Sigmoid colon (tissue), 7 donors: Measurements from ENCODE around the gene SP140L. TPM values are rescaled to one million over a fixed set of nuclear protein-coding genes. Genes with fewer than 3 reads are reported as not detected.

Experiments
- DNase-seq: peaks from one replicate; pipeline ENCODE4 v3.0.0-alpha.2; 2019
- H3K27ac ChIP-seq, 4 donors: fragments of 200-600 bp; sonication (generic); one replicate each; pipeline ENCODE4 v1.5.1; 2016 to 2019; ENCODE audit warnings: mild to moderate bottlenecking in 1 of 4
- H3K27me3 ChIP-seq, 3 donors: fragments of 200-600 bp; sonication (generic); one replicate each; pipeline ENCODE4 v1.5.1; 2019; ENCODE audit warnings: mild to moderate bottlenecking in 1 of 3
- H3K36me3 ChIP-seq, 4 donors: fragments of 200-600 bp; sonication (generic); one replicate each; pipeline ENCODE4 v1.5.1; 2016 to 2019
- H3K4me1 ChIP-seq, 4 donors: fragments of 200-600 bp; sonication (generic); one replicate each; pipeline ENCODE4 v1.5.1; 2017 to 2019
- H3K4me3 ChIP-seq, 4 donors: fragments of 200-600 bp; sonication (generic); one replicate each; pipeline ENCODE4 v1.5.1; 2017 to 2019; ENCODE audit warnings: mild to moderate bottlenecking in 2 of 4, moderate library complexity in 1 of 4
- H3K9me3 ChIP-seq, 4 donors: fragments of 200-600 bp in 3 of 4; sonication (generic) in 3 of 4; one replicate each; pipeline versions ENCODE4 v1.5.1 to v1.6.1; 2013 to 2019
- CTCF ChIP-seq, 4 experiments: fragments of 450-650 bp in 3 of 4; fragments of 200-600 bp in 1 of 4; IDR thresholded peaks; one replicate each; pipeline ENCODE4 v1.5.1; 2016 to 2019; ENCODE audit warnings: antibody characterized with exemption in 4 of 4, mild to moderate bottlenecking in 3 of 4, moderate library complexity in 2 of 4
- EP300 ChIP-seq, 4 donors: sonication (generic); formaldehyde crosslinking; IDR thresholded peaks; one replicate each; pipeline ENCODE4 v1.6.1; 2017; ENCODE audit warnings: antibody characterized with exemption in 4 of 4
- POLR2A ChIP-seq, 2 donors: fragments of 450-650 bp; IDR thresholded peaks; one replicate each; pipeline ENCODE4 v1.6.1; 2016; ENCODE audit warnings: antibody characterized with exemption in 2 of 2, mild to moderate bottlenecking in 2 of 2, moderate library complexity in 2 of 2
- POLR2AphosphoS5 ChIP-seq, 4 donors: sonication (generic); formaldehyde crosslinking; IDR thresholded peaks; one replicate each; pipeline ENCODE4 v1.6.1; 2017; ENCODE audit warnings: antibody characterized with exemption in 4 of 4
- WGBS, 2 donors: extraction: QIAGEN DNeasy Blood & Tissue Kit; methylation state at CpG; one replicate each; pipeline ENCODE4 v1.1.7; 2013; 5-methylcytosine and 5-hydroxymethylcytosine counted together
- intact Hi-C: fragments of 100-400 bp; cut with DNase I; formaldehyde crosslinking; loops from one replicate; pipeline ENCODE4 v1.15.1; 2023
- polyA plus RNA-seq, 3 donors: library from polyadenylated mRNA; stranded (reverse); fragments of 200-250 nt; gene quantifications; one replicate each; pipeline ENCODE4 v1.2.3, GENCODE V29; 2013
- total RNA-seq, 4 donors: library from RNA; depleted of rRNA; stranded (reverse); fragments of >200 nt; gene quantifications; one replicate each; pipeline ENCODE4 v1.1.0, GENCODE V29; 2016
- donor health status: healthy with polysubstance abuse.
- donor health status: Bipolar disorder and iron deficiency.
- donor health status: healthy.

Gene SP140L
- total and polyA plus RNA-seq, 7 donors: 4.3 to 28.2 (median 8.2) TPM

DNA sequence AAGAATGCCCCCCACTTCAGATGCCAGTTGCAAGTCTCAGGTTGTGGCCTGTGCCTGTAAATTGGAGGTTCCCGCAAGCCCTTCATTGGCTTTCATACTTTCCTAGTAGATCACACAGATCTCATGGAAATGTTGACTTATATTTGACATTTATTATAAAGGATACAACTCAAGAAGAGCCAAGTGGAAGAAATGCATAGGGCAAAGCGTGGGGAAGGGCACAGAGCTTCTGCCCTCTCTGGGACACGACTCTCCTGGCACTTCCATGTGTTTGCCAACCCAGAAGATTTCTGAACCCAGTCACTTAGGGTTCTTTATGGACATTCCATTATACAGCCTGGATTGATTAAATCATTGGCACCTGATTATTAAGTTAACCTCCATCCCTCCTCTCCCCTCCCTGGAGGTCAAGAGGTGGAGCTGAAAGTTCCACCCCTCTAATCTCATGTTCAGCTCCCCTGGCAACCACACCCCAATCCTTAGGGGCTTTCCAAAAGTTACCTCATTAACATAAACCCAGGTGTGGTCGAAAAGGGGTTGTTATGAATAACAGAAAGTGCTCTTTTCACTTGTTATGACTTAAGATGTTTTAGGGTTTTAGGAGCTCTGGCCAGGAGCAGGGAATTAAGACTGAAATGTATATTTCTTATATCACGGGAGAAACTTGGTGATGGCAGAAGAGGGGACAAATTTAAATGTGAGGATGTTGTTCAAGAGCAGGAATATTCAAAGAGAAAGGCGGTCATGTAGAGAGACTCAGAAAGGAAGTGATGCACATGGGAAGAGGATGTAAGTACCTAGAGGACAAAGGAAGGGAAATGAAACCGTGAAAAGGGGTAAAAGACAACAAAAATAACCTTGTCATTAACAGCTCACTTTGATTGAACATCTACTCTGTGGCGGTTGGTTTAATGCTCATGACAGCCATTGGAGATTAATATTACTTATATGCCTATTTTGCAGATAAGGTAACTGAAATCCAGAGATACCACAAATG lies 120.8 kb downstream of the SP140L start:
- Histone ChIP-seq H3K27me3 (no peaks in the 10 kb centered on the region), H3K27ac (peak overlapping the region in 1 of 4 donors; percentile 12), H3K9me3 (no peaks in the 10 kb centered on the region), H3K4me1 (no peaks in the 10 kb centered on the region), H3K4me3 (no peak overlapping the region), H3K36me3 (peaks cover 13 to 97% (median 38%) of the 10 kb centered on the region in 4 donors)
- no peak for DNase-seq
- no peak for TF ChIP-seq CTCF (IDR thresholded peaks at IDR 0.05)
- TF ChIP-seq POLR2A (IDR thresholded peaks at IDR 0.05): no peak
- TF ChIP-seq POLR2AphosphoS5 (IDR thresholded peaks at IDR 0.05): no peak
- TF ChIP-seq EP300 (IDR thresholded peaks at IDR 0.05): no peak
- 70 to 93% methylated on average over 8 of the region's 8 CpGs for WGBS, 2 donors
- intact Hi-C loops: no loop called here

- intact Hi-C loops: no loop called here
- H3K4me1 ChIP-seq: no peaks in the 10 kb centered on the region
- no peak overlapping the region for H3K4me3 ChIP-seq
- TF ChIP-seq EP300 (IDR thresholded peaks at IDR 0.05): no peak
- TF ChIP-seq POLR2AphosphoS5 (IDR thresholded peaks at IDR 0.05): no peak
- TF ChIP-seq CTCF (IDR thresholded peaks at IDR 0.05): no peak
- no peak for TF ChIP-seq POLR2A (IDR thresholded peaks at IDR 0.05)
- H3K9me3 ChIP-seq: no peaks in the 10 kb centered on the region
- H3K36me3 ChIP-seq: peaks cover 13 to 82% (median 34%) of the 10 kb centered on the region in 4 donors
- no peak for DNase-seq
- no peaks in the 10 kb centered on the region for H3K27me3 ChIP-seq
- 88 to 95% methylated on average over 6 of the region's 6 CpGs for WGBS, 2 donors
- H3K27ac ChIP-seq: no peak overlapping the region
Observed at GRCh38 chr2:230449901-230450467, 123.0 kb downstream of the SP140L start.

DNA sequence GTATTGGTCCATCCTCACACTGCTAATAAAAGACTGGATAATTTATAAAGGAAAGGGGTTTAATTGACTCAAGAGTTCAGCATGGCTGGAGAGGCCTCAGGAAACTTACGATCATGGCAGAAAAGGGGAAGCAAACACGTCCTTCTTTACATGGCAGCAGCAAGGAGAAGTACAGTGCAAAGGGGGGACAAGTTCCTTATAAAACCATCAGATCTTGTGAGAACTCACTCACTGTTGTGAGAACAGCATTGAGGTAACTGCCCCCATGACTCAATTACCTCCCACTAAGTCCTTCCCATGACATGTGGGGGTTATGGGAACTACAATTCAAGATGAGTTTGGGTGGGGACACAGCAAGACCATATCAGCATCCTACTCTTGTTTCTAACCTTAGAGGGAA lies 126.0 kb downstream of the SP140L start:
- H3K27ac ChIP-seq: no peak overlapping the region
- H3K9me3 ChIP-seq: no peaks in the 10 kb centered on the region
- no peak for DNase-seq
- H3K4me1 ChIP-seq: no peaks in the 10 kb centered on the region
- intact Hi-C loops: no loop called here
- TF ChIP-seq EP300 (IDR thresholded peaks at IDR 0.05) (no peak), POLR2AphosphoS5 (IDR thresholded peaks at IDR 0.05) (no peak), CTCF (IDR thresholded peaks at IDR 0.05) (no peak), POLR2A (IDR thresholded peaks at IDR 0.05) (no peak)
- peaks cover 13 to 82% (median 27%) of the 10 kb centered on the region in 4 donors for H3K36me3 ChIP-seq
- no peaks in the 10 kb centered on the region for H3K27me3 ChIP-seq
- H3K4me3 ChIP-seq: no peak overlapping the region
- 69 to 94% methylated on average over 2 of the region's 2 CpGs for WGBS, 2 donors

Other genes starting within 250 kb of the SP140L start
- 10 to 100 TPM; 15.3 to 22.7 (median 18.9) TPM for gene SP110, start 107.2 kb upstream of the SP140L start, total RNA-seq
- 10 to 100 TPM in 2 of 3 donors, 1 to 10 TPM in 1; 9.2 to 41.8 (median 10.8) TPM for gene SP110, start 107.2 kb upstream of the SP140L start, polyA plus RNA-seq
- 1 to 10 TPM in 2 of 4 donors, not detected in 2; 2.1 TPM for gene SP140, start 101.5 kb upstream of the SP140L start, total RNA-seq
- gene SP140, start 101.5 kb upstream of the SP140L start, polyA plus RNA-seq: 10 to 100 TPM in 1 of 3 donors, 1 to 10 TPM in 1, under 1 TPM in 1; under 0.01 to 19.2 (median 1.8) TPM
- 100 to 1,000 TPM in 3 of 4 donors, 10 to 100 TPM in 1; 91.2 to 141 (median 113) TPM for gene SP100, start 89.0 kb downstream of the SP140L start, total RNA-seq
- 10 to 100 TPM; 50.4 to 91.0 (median 55.9) TPM for gene SP100, start 89.0 kb downstream of the SP140L start, polyA plus RNA-seq